ENCODE results near the gene SPRED1.

- TF ChIP-seq CTCF (IDR thresholded peaks at IDR 0.05): no peak
- no peak for TF ChIP-seq POLR2A (IDR thresholded peaks at IDR 0.05)
These were observed 10.6 kb upstream of the SPRED1 start for GRCh38 chr15:38242055-38242454.

Measured in heart left ventricle (tissue), 13 donors.